ENCODE results near the gene SDHA.
"Not testable (repeated sequence)": the region's sequence is repeated elsewhere in the genome, so short reads cannot be mapped to it uniquely, and the experiment has no call there.

DNA sequence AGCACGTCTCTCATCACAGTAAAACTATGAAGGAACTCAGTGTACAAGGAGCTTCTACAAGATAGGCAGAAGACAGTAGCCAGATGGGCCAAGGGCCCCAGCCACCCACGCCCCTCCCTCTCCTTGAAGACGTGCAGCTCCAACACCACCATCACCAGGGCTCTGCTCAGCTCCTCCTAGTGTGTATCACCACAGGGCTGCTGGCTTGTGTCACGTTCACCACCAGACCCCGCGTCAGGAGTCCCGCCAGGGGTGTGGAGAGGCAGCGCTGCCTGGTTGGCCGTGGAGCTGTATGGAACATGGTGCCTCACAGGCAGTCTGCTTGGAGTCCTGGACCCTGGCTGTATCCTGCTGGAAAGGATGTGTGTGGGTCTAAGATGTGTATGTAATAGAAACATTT lies 32.3 kb downstream of the SDHA start:
- not testable (repeated sequence) for TF ChIP-seq CTCF (IDR thresholded peaks at IDR 0.05); POLR2A (IDR thresholded peaks at IDR 0.05); EP300 (IDR thresholded peaks at IDR 0.05; ENCODE audit: low read depth)
- TF ChIP-seq POLR2AphosphoS5 (IDR thresholded peaks at IDR 0.05), result peak in 1 of 3 donors; percentile 18
